ENCODE data around the gene IL18. TPM values are rescaled to one million over a fixed set of nuclear protein-coding genes. Genes with fewer than 3 reads are reported as not detected.
"Not testable (repeated sequence)": the region's sequence is repeated elsewhere in the genome, so short reads cannot be mapped to it uniquely, and the experiment has no call there.

Gene IL18
- total and polyA plus RNA-seq, 2 donors (not counting 1 experiment from before 2014, with no cell fraction given), result 0.67 to 1.6 TPM

GRCh38 chr11:112196519-112197087 is 32.7 kb upstream of the IL18 start:
- Histone ChIP-seq H3K9ac (ENCODE audit: low read length) (no peak overlapping the region), H3K4me2 (replicated peaks; ENCODE audit: low read depth, low read length, poor library complexity, severe bottlenecking) (no peak overlapping the region), H3K4me1 (ENCODE audit: control insufficient read depth in 2 of 2, insufficient read depth in 2 of 2, low read length in 2 of 2) (peaks cover 4% of the 10 kb centered on the region in 2 donors), H3K4me3 (ENCODE audit: control extremely low read depth in 1 of 5, extremely low read depth in 1 of 5, insufficient read depth in 1 of 5, low read depth in 2 of 5, low read length in 4 of 5) (no peak overlapping the region), H3K79me2 (ENCODE audit: control insufficient read depth, insufficient read depth, low read length) (no peaks in the 10 kb centered on the region), H3K27ac (ENCODE audit: low read length in 2 of 2) (no peak overlapping the region), H3K9me3 (ENCODE audit: control extremely low read depth in 1 of 3, control insufficient read depth in 2 of 3, insufficient read depth in 1 of 3, low read length in 2 of 3) (peaks cover 0 to 1% (median 0%) of the 10 kb centered on the region in 3 donors), H2AFZ (ENCODE audit: insufficient read depth, low read depth, low read length, poor library complexity, severe bottlenecking) (no peak overlapping the region), H4K20me1 (ENCODE audit: control insufficient read depth, insufficient read depth, low read length, poor library complexity, severe bottlenecking) (no peaks in the 10 kb centered on the region), H3K27me3 (replicated peaks in 1 of 4; ENCODE audit: control extremely low read depth in 1 of 4, control insufficient read depth in 3 of 4, insufficient read depth in 4 of 4, low read length in 3 of 4) (no peaks in the 10 kb centered on the region), H3K36me3 (replicated peaks in 1 of 2; ENCODE audit: control extremely low read depth in 1 of 2, control insufficient read depth in 1 of 2, extremely low read depth in 1 of 2, insufficient read depth in 2 of 2, low read length in 1 of 2) (no peaks in the 10 kb centered on the region)
- Mint-ChIP-seq H3K4me3 (no peak overlapping the region), H3K27ac (no peak overlapping the region), H3K9me3 (ENCODE audit: insufficient read depth) (no peaks in the 10 kb centered on the region), H3K4me1 (peaks cover 3% of the 10 kb centered on the region), H3K27me3 (peaks cover 6% of the 10 kb centered on the region)
- ChIA-PET POLR2A (no interaction called here), CTCF (interaction anchor here (0.7 kb wide), 1 partner anchor 49 kb away, joined by 4 read pairs; no protein-coding TSS in a partner anchor)
- ATAC-seq (ENCODE audit: low read depth) (no peak), DNase-seq (no peak)
- TF ChIP-seq CTCF (IDR thresholded peaks at IDR 0.05) (no peak), EZH2 (IDR thresholded peaks at IDR 0.05; ENCODE audit: borderline replicate concordance, insufficient read depth, low read depth, low read length, poor library complexity, severe bottlenecking) (no peak)
- 86% methylated on average over 2 of the region's 2 CpGs for WGBS (ENCODE audit: insufficient coverage)
- intact Hi-C loops (cut with micrococcal nuclease), result no loop called here

- Histone ChIP-seq H4K20me1 (ENCODE audit: control insufficient read depth, insufficient read depth, low read length, poor library complexity, severe bottlenecking) (no peaks in the 10 kb centered on the region), H3K27ac (ENCODE audit: low read length in 2 of 2) (no peak overlapping the region), H3K9ac (ENCODE audit: low read length) (no peak overlapping the region), H3K4me3 (ENCODE audit: control extremely low read depth in 1 of 5, extremely low read depth in 1 of 5, insufficient read depth in 1 of 5, low read depth in 2 of 5, low read length in 4 of 5) (no peak overlapping the region), H3K27me3 (replicated peaks in 1 of 4; ENCODE audit: control extremely low read depth in 1 of 4, control insufficient read depth in 3 of 4, insufficient read depth in 4 of 4, low read length in 3 of 4) (no peaks in the 10 kb centered on the region), H2AFZ (ENCODE audit: insufficient read depth, low read depth, low read length, poor library complexity, severe bottlenecking) (no peak overlapping the region), H3K4me1 (ENCODE audit: control insufficient read depth in 2 of 2, insufficient read depth in 2 of 2, low read length in 2 of 2) (peaks cover 4% of the 10 kb centered on the region in 2 donors), H3K4me2 (replicated peaks; ENCODE audit: low read depth, low read length, poor library complexity, severe bottlenecking) (no peak overlapping the region), H3K36me3 (replicated peaks in 1 of 2; ENCODE audit: control extremely low read depth in 1 of 2, control insufficient read depth in 1 of 2, extremely low read depth in 1 of 2, insufficient read depth in 2 of 2, low read length in 1 of 2) (no peaks in the 10 kb centered on the region), H3K9me3 (ENCODE audit: control extremely low read depth in 1 of 3, control insufficient read depth in 2 of 3, insufficient read depth in 1 of 3, low read length in 2 of 3) (peaks cover 0 to 1% (median 0%) of the 10 kb centered on the region in 3 donors), H3K79me2 (ENCODE audit: control insufficient read depth, insufficient read depth, low read length) (no peaks in the 10 kb centered on the region)
- CTCF ChIA-PET, result no interaction called here
- Mint-ChIP-seq H3K27me3 (peaks cover 6% of the 10 kb centered on the region), H3K4me3 (no peak overlapping the region), H3K27ac (no peak overlapping the region), H3K9me3 (ENCODE audit: insufficient read depth) (no peaks in the 10 kb centered on the region), H3K4me1 (peaks cover 3% of the 10 kb centered on the region)
- DNase-seq (no peak), ATAC-seq (ENCODE audit: low read depth) (no peak)
- TF ChIP-seq CTCF (IDR thresholded peaks at IDR 0.05) (no peak), EZH2 (IDR thresholded peaks at IDR 0.05; ENCODE audit: borderline replicate concordance, insufficient read depth, low read depth, low read length, poor library complexity, severe bottlenecking) (no peak)
- intact Hi-C loops (cut with micrococcal nuclease), result no loop called here
- POLR2A ChIA-PET, result no interaction called here
- no CpG with 5 or more reads among the region's 2 CpGs for WGBS (ENCODE audit: insufficient coverage)
Measured at GRCh38 chr11:112195951-112196351, 32.1 kb upstream of the IL18 start.

GRCh38 chr11:112195113-112195512 is 31.2 kb upstream of the IL18 start:
- H3K36me3 ChIP-seq (replicated peaks in 1 of 2; ENCODE audit: control extremely low read depth in 1 of 2, control insufficient read depth in 1 of 2, extremely low read depth in 1 of 2, insufficient read depth in 2 of 2, low read length in 1 of 2); H3K27me3 ChIP-seq (replicated peaks in 1 of 4; ENCODE audit: control extremely low read depth in 1 of 4, control insufficient read depth in 3 of 4, insufficient read depth in 4 of 4, low read length in 3 of 4); H3K9ac ChIP-seq (ENCODE audit: low read length); H3K9me3 ChIP-seq (ENCODE audit: control extremely low read depth in 1 of 3, control insufficient read depth in 2 of 3, insufficient read depth in 1 of 3, low read length in 2 of 3); H3K9me3 Mint-ChIP-seq (ENCODE audit: insufficient read depth); H3K4me1 ChIP-seq (ENCODE audit: control insufficient read depth in 2 of 2, insufficient read depth in 2 of 2, low read length in 2 of 2); H3K4me3 Mint-ChIP-seq; POLR2A ChIA-PET; H4K20me1 ChIP-seq (ENCODE audit: control insufficient read depth, insufficient read depth, low read length, poor library complexity, severe bottlenecking); intact Hi-C loops (cut with micrococcal nuclease); H3K27ac ChIP-seq (ENCODE audit: low read length in 2 of 2); H3K4me3 ChIP-seq (ENCODE audit: control extremely low read depth in 1 of 5, extremely low read depth in 1 of 5, insufficient read depth in 1 of 5, low read depth in 2 of 5, low read length in 4 of 5); H3K27me3 Mint-ChIP-seq; H2AFZ ChIP-seq (ENCODE audit: insufficient read depth, low read depth, low read length, poor library complexity, severe bottlenecking); ATAC-seq (ENCODE audit: low read depth); H3K79me2 ChIP-seq (ENCODE audit: control insufficient read depth, insufficient read depth, low read length); H3K4me2 ChIP-seq (replicated peaks; ENCODE audit: low read depth, low read length, poor library complexity, severe bottlenecking); DNase-seq; H3K4me1 Mint-ChIP-seq; CTCF ChIA-PET; H3K27ac Mint-ChIP-seq: not testable (repeated sequence)
- 87% methylated on average over 11 of the region's 11 CpGs for WGBS (ENCODE audit: insufficient coverage)
